CD4-positive, alpha-beta memory T cell (primary cell): Measurements from ENCODE around the gene FBXO46. TPM values are rescaled to one million over a fixed set of nuclear protein-coding genes. Genes with fewer than 3 reads are reported as not detected.

Experiments used
- CTCF ChIA-PET: fragments of 350-600 bp; sonication (Branson Sonifier 250); formaldehyde crosslinking; loops from one replicate; lab custom pipeline; 2021; ENCODE audit warnings: inconsistent platforms; ENCODE audit not compliant: partially characterized antibody; lab: Charles Lee
- POLR2A ChIA-PET: fragments of 350-600 bp; sonication (Branson Sonifier 250); formaldehyde crosslinking; loops from one replicate; lab custom pipeline; 2021; ENCODE audit not compliant: partially characterized antibody; lab: Charles Lee
- DNase-seq, 5 donors: peaks; one replicate each; pipeline versions ENCODE4 v3.0.0 to v3.0.0-alpha.2; 2020 to 2022; ENCODE audit warnings: mixed read lengths in 1 of 5
- H3K27ac ChIP-seq: one replicate; pipeline ENCODE4 v1.7.0; 2013; ENCODE audit warnings: low read depth, low read length
- H3K27me3 ChIP-seq: 2 replicates; pipeline ENCODE4 v1.7.0; 2013; ENCODE audit warnings: mild to moderate bottlenecking, low read length, moderate library complexity; ENCODE audit not compliant: insufficient read depth
- H3K36me3 ChIP-seq: 2 replicates; pipeline ENCODE4 v1.7.0; 2013; ENCODE audit warnings: mild to moderate bottlenecking, low read length, moderate library complexity; ENCODE audit not compliant: insufficient read depth
- H3K4me1 ChIP-seq: 2 replicates; pipeline ENCODE4 v1.7.0; 2013; ENCODE audit warnings: mild to moderate bottlenecking, low read length, moderate library complexity; ENCODE audit not compliant: insufficient read depth
- H3K4me3 ChIP-seq, 2 donors: one replicate each; pipeline ENCODE4 v1.7.0; 2013; ENCODE audit warnings: low read length in 2 of 2, mild to moderate bottlenecking in 1 of 2
- H3K9me3 ChIP-seq, 2 donors: one replicate each; pipeline ENCODE4 v1.7.0; 2013; ENCODE audit warnings: low read length in 2 of 2, control low read depth in 1 of 2; ENCODE audit not compliant: control insufficient read depth in 1 of 2
- H3K27ac Mint-ChIP-seq, 7 donors: one replicate each; pipeline ENCODE4 v1.8.0; 2020 to 2021; ENCODE audit warnings: mixed read lengths in 7 of 7, mild to moderate bottlenecking in 6 of 7, inconsistent platforms in 3 of 7, moderate library complexity in 3 of 7
- H3K27me3 Mint-ChIP-seq, 2 donors: one replicate each; pipeline ENCODE4 v1.8.0; 2020 to 2021; ENCODE audit warnings: mixed read lengths in 2 of 2
- H3K36me3 Mint-ChIP-seq, 2 donors: one replicate each; pipeline ENCODE4 v1.8.0; 2020 to 2021; ENCODE audit warnings: mixed read lengths in 2 of 2, inconsistent platforms in 1 of 2, mild to moderate bottlenecking in 1 of 2
- H3K4me1 Mint-ChIP-seq, 4 donors: one replicate each; pipeline ENCODE4 v1.8.0; 2020 to 2021; ENCODE audit warnings: mixed read lengths in 4 of 4, mild to moderate bottlenecking in 1 of 4
- H3K4me3 Mint-ChIP-seq, 8 donors: one replicate each; pipeline ENCODE4 v1.8.0; 2020 to 2021; ENCODE audit warnings: mixed read lengths in 8 of 8, mild to moderate bottlenecking in 7 of 8, moderate library complexity in 6 of 8, inconsistent platforms in 3 of 8
- H3K9me3 Mint-ChIP-seq, 8 donors: one replicate each; pipeline ENCODE4 v1.8.0; 2020 to 2021; ENCODE audit warnings: mixed read lengths in 8 of 8, mild to moderate bottlenecking in 5 of 8, inconsistent platforms in 3 of 8, moderate library complexity in 1 of 8
- intact Hi-C: fragments of 100-400 bp; cut with micrococcal nuclease; formaldehyde crosslinking; loops from one replicate; pipeline ENCODE4 v1.15.1; 2023
- polyA plus RNA-seq, 2 donors: library from polyadenylated mRNA; unstranded; fragments of 300-500 nt; fragmentation: Illumina TruSeq; gene quantifications; one replicate each; pipeline ENCODE4 v1.2.3, GENCODE V29; 2021
- total RNA-seq, 2 experiments: library from RNA; stranded (reverse); gene quantifications; one replicate each; pipeline ENCODE4 v1.2.3, GENCODE V29; 2021

Gene FBXO46
- total and polyA plus RNA-seq, 4 experiments from 2014 or later = 3.7 to 37.3 (median 25.1) TPM

DNA sequence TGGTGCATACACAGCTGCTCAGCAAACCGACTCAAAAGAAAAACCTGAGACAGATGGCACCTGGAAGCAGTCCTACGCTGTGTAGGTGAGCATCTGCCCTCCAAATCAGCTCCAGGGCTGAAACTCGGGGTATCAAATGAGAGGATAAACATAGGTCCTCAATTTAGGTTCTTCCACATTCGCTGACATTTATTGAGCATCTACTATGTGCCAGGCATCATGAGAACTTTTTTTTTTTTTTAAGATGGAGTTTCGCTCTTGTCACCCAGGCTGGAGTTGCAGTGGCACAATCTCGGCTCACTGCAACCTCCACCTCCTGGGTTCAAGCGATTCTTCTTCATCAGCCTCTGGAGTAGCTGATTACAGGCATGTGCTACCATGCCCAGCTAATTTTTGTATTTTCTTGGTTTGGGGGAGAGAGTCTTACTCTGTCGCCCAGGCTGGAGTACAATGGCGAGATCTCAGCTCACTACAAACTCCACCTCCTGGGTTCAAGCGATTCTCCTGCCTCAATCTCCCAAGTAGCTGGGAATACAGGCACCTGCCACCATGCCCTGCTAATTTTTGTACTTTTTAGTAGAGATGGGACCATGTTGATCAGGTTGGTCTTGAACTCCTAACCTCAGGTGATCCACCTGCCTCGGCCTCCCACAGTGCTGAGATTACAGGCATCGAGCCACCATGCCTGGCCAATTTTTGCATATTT, 24.8 kb downstream of the FBXO46 start:
- H3K36me3 ChIP-seq = peaks cover 9% of the 10 kb centered on the region
- Mint-ChIP-seq H3K4me3 (no peak overlapping the region), H3K9me3 (no peaks in the 10 kb centered on the region), H3K27ac (peak overlapping the region in 1 of 7 donors; percentile 7), H3K4me1 (peaks cover 5 to 8% (median 6%) of the 10 kb centered on the region in 4 donors), H3K36me3 (peaks cover 16 to 18% of the 10 kb centered on the region in 2 donors), H3K27me3 (no peaks in the 10 kb centered on the region)
- POLR2A ChIA-PET = interaction anchor here (3.6 kb wide), 1 partner anchor 11 kb away, joined by 18 read pairs; no protein-coding TSS in a partner anchor
- CTCF ChIA-PET = interaction anchor here (1.2 kb wide), 1 partner anchor 14 kb away, joined by 7 read pairs; the partner anchor contains the start of genes QPCTL and SNRPD2
- DNase-seq = no peak
- H3K27ac ChIP-seq = no peak overlapping the region
- no peaks in the 10 kb centered on the region for H3K9me3 ChIP-seq
- no peaks in the 10 kb centered on the region for H3K4me1 ChIP-seq
- no peaks in the 10 kb centered on the region for H3K27me3 ChIP-seq
- no peak overlapping the region for H3K4me3 ChIP-seq
- intact Hi-C loops = no loop called here

DNA sequence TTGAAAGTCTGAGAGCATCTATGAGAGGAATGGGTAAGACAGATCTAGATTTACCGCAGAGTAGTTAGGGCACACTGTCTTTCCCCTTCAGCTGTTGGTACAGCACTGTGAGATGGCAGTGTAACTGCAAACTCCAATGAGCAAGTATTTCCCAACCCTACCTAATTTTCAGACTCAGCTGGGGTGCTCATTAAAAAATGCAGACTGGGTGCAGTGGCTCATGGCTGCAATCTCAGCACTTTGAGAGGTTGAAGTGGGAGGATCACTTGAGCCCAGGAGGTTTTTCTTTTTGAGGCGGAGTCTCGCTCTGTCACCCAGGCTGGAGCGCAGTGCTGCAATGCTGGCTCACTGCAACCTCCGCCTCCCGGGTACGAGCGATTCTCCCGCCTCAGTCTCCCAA, 25.6 kb downstream of the FBXO46 start:
- POLR2A ChIA-PET = interaction anchor here (3.6 kb wide), 1 partner anchor 12 kb away, joined by 18 read pairs; no protein-coding TSS in a partner anchor

DNA sequence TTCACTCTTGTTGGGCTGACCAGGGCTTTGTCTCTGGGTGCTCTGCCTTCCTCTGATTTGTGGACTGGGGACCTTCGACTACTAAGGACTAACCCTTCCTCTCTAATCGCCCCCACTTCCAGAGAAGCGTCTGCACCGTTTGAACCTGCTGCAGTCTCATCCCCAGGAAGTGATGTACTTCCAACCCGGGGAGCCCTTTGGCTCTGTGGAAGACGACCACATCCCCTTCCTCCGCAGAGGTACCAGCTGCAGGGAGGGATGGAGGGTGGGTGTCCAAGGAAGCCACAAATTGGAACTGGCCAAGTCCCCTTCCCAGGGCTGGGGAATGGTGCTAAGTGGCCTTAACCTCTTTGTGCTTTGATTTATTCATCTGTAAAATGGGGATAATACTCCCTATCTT, 29.0 kb downstream of the FBXO46 start:
- POLR2A ChIA-PET = no interaction called here
- Histone ChIP-seq H3K36me3 (peaks cover 3% of the 10 kb centered on the region), H3K4me1 (no peaks in the 10 kb centered on the region), H3K27ac (no peak overlapping the region), H3K9me3 (no peaks in the 10 kb centered on the region), H3K4me3 (no peak overlapping the region), H3K27me3 (no peaks in the 10 kb centered on the region)
- intact Hi-C loops = no loop called here
- Mint-ChIP-seq H3K36me3 (peaks cover 13 to 14% of the 10 kb centered on the region in 2 donors), H3K4me1 (peaks cover 0 to 3% (median 0%) of the 10 kb centered on the region in 4 donors), H3K27ac (peak overlapping the region in 1 of 7 donors; percentile 47), H3K9me3 (no peaks in the 10 kb centered on the region), H3K4me3 (no peak overlapping the region), H3K27me3 (no peaks in the 10 kb centered on the region)
- DNase-seq = no peak
- CTCF ChIA-PET = no interaction called here

More for the DNA sequence above, 25.6 kb downstream of the FBXO46 start:
- Histone ChIP-seq H3K9me3 (no peaks in the 10 kb centered on the region), H3K27me3 (no peaks in the 10 kb centered on the region), H3K4me3 (no peak overlapping the region), H3K27ac (no peak overlapping the region), H3K36me3 (peaks cover 3% of the 10 kb centered on the region), H3K4me1 (no peaks in the 10 kb centered on the region)
- peaks cover 11 to 12% of the 10 kb centered on the region in 2 donors for H3K36me3 Mint-ChIP-seq
- intact Hi-C loops = no loop called here
- no peak overlapping the region for H3K4me3 Mint-ChIP-seq
- no peak for DNase-seq
- H3K27me3 Mint-ChIP-seq = no peaks in the 10 kb centered on the region
- CTCF ChIA-PET = interaction anchor here (1.2 kb wide), 1 partner anchor 13 kb away, joined by 7 read pairs; the partner anchor contains the start of genes QPCTL and SNRPD2
- H3K27ac Mint-ChIP-seq = no peak overlapping the region
- no peaks in the 10 kb centered on the region for H3K9me3 Mint-ChIP-seq
- H3K4me1 Mint-ChIP-seq = peaks cover 0 to 5% (median 2%) of the 10 kb centered on the region in 4 donors

DNA sequence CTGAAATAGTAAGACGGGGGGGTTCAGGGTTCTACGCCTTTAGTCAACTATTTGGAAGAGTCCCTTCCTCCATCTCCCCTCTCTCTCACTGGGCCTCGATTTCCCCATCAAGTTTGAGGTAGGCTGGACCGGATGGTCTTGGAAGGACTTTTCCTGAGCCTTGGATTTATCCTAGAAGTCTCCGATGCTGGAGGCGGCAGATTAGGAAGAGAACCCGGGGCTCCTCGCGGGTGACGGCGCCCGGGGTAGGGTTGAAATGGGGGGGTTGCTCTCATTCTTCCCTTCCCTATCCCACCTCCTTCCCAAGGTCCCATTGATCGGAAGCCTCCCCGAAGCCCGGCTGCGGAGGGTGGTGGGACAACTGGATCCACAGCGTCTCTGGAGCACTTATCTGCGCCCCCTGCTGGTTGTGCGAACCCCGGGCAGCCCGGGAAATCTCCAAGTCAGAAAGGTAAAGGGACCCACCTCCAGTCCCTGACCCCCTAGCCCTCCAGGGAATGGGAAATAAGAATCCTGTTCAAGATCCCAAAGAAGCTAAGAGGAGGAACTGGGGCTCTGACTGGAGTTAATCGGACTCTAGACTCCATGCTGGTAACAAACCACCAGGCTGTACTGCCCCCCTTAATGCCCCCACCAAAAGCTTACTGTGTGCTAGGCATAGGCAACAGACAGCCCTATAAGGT, 37.4 kb downstream of the FBXO46 start:
- ChIA-PET CTCF (interaction anchor here (0.5 to 7.8 kb wide), 17 partner anchors 9 to 215 kb away, joined by 3 to 110 read pairs (median 6); partner anchors contain the start of genes FBXO46 and SIX5), POLR2A (interaction anchor here (0.6 to 3.7 kb wide), 10 partner anchors 10 to 302 kb away, joined by 3 to 60 read pairs (median 8); partner anchors contain the start of genes CCDC61, FBXO46, FOXA3 and IRF2BP1)
- peak overlapping the region; percentile 70 to 94 for H3K4me3 ChIP-seq
- H3K27ac Mint-ChIP-seq = peak overlapping the region; percentile 91 to 100 (median 97)
- no peaks in the 10 kb centered on the region for H3K27me3 ChIP-seq
- peak overlapping the region; percentile 88 for H3K27ac ChIP-seq
- peak; percentile 63 to 73 (median 66) for DNase-seq
- no peaks in the 10 kb centered on the region for H3K9me3 ChIP-seq
- H3K4me3 Mint-ChIP-seq = peak overlapping the region; percentile 90 to 100 (median 94)
- intact Hi-C loops = loop anchor here (2.0 to 10.0 kb wide), 2 partner anchors 78 to 268 kb away; partner anchors contain the start of gene ERCC1
- peaks cover 11 to 35% (median 17%) of the 10 kb centered on the region in 4 donors for H3K4me1 Mint-ChIP-seq
- H3K4me1 ChIP-seq = peaks cover 17% of the 10 kb centered on the region
- H3K36me3 Mint-ChIP-seq = peaks cover 10 to 30% of the 10 kb centered on the region in 2 donors
- no peaks in the 10 kb centered on the region for H3K27me3 Mint-ChIP-seq
- H3K36me3 ChIP-seq = peaks cover 13% of the 10 kb centered on the region
- H3K9me3 Mint-ChIP-seq = no peaks in the 10 kb centered on the region

DNA sequence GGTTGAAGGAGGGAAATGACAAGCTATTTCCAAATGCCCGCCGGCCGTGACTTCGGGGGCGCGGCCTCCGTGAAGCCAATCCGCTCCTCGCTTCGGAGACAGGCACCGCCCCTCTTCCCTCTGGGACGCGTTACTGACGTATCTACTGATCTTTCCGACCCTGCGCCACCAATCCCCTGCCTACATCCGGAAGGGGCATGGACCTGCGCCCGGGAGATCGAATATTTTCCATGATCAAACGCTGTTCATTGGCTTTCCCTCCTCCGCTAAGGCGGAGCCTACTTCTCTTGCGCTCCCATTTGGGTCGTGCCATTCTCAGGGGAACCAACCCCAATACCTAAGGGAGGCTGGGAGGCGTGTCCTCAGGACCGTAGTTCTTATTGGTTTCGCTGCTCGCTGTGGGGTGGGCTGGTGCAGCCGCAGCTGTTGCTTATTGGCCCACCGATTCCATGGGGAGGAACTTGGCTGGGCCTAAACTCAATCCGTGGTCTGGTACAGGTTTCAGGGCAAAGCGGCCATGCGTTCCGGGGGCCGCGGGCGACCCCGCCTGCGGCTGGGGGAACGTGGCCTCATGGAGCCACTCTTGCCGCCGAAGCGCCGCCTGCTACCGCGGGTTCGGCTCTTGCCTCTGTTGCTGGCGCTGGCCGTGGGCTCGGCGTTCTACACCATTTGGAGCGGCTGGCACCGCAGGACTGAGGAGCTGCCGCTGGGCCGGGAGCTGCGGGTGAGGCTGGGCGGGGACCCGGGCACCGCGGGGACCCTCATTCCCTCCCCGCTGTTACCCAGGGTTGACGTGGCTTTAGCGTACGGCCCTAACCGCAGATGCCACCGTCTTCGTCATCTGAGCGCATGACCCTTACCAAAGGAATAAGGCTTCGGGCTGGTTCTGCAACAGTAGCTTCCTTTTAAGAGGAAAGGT, 38.2 kb downstream of the FBXO46 start, which contains the start of gene QPCTL:
TSS of gene QPCTL (plus strand) at position 480 of the 919 bp plus-strand sequence. CDS start at position 518, 38 bp downstream.
- peak; percentile 98 to 99 (median 98) for DNase-seq
- Mint-ChIP-seq H3K27ac (peak within 1 kb of the TSS; percentile 91 to 100 (median 97)), H3K9me3 (no peaks in the 10 kb centered on the region), H3K27me3 (no peaks in the 10 kb centered on the region), H3K4me3 (peak within 1 kb of the TSS; percentile 90 to 100 (median 94)), H3K36me3 (peaks cover 7 to 34% of the 10 kb centered on the region in 2 donors), H3K4me1 (peaks cover 11 to 35% (median 17%) of the 10 kb centered on the region in 4 donors)
- ChIA-PET CTCF (interaction anchor here (0.8 to 7.8 kb wide), 13 partner anchors 11 to 214 kb away, joined by 3 to 110 read pairs (median 7); partner anchors contain the start of genes FBXO46 and SIX5), POLR2A (interaction anchor here (0.6 to 3.7 kb wide), 17 partner anchors 11 to 514 kb away, joined by 3 to 60 read pairs (median 5); partner anchors contain the start of genes BLOC1S3, CCDC61, FBXO46 and FOXA3)
- Histone ChIP-seq H3K27ac (peak within 1 kb of the TSS; percentile 88), H3K27me3 (no peaks in the 10 kb centered on the region), H3K9me3 (no peaks in the 10 kb centered on the region), H3K4me1 (peaks cover 17% of the 10 kb centered on the region), H3K36me3 (peaks cover 21% of the 10 kb centered on the region), H3K4me3 (peak within 1 kb of the TSS; percentile 70 to 94)
- intact Hi-C loops = loop anchor here (1.0 to 10.0 kb wide), 11 partner anchors 11 to 514 kb away; partner anchors contain the start of genes BLOC1S3, ERCC1, FBXO46 and OPA3
